Measurements from ENCODE around the gene MRPL45. TPM values are rescaled to one million over a fixed set of nuclear protein-coding genes. Genes with fewer than 3 reads are reported as not detected.

Gene MRPL45
- total and polyA plus RNA-seq, 2 of the 13 experiments (the other 11 are each of a cell fraction or from before 2014, with no cell fraction given), result 89.5 to 157 TPM

GRCh38 chr17:38351412-38352222 is 54.6 kb downstream of the MRPL45 start, which contains the start of gene SOCS7:
Gene SOCS7 (plus strand): TSS chr17:38351844. CDS start chr17:38352053, 209 bp downstream.
- Histone ChIP-seq H3K79me2 (ENCODE audit: insufficient read depth, low read length) (peaks cover 38% of the 10 kb centered on the region), H4K20me1 (ENCODE audit: insufficient read depth, low read length) (peaks cover 17% of the 10 kb centered on the region; the same call in 1 of the 2 replicates), H3K4me3 (replicated peaks in 1 of 3; ENCODE audit: insufficient read depth in 1 of 3, low read depth in 2 of 3, low read length in 3 of 3) (peak within 1 kb of the TSS; percentile 91 to 95 (median 94)), H3K27me3 (ENCODE audit: control insufficient read depth in 1 of 2, insufficient read depth in 2 of 2, low read length in 2 of 2) (no peaks in the 10 kb centered on the region; a peak in 1 of 5 replicates), H3K27ac (ENCODE audit: extremely low read length, insufficient read depth, low read length) (peak within 1 kb of the TSS; percentile 73), H3K9ac (ENCODE audit: insufficient read depth, low read depth, low read length) (peak within 1 kb of the TSS; percentile 77), H3K4me2 (ENCODE audit: low read depth, low read length) (peak within 1 kb of the TSS; percentile 94), H3K9me3 (ENCODE audit: low read length) (no peaks in the 10 kb centered on the region), H2AFZ (ENCODE audit: low read length) (peak within 1 kb of the TSS; percentile 50), H3K4me1 (ENCODE audit: insufficient read depth, low read length) (peaks cover 63% of the 10 kb centered on the region), H3K36me3 (replicated peaks in 1 of 2; ENCODE audit: control insufficient read depth in 1 of 2, insufficient read depth in 2 of 2, low read length in 2 of 2) (no peaks in the 10 kb centered on the region)
- ChIA-PET POLR2A (interaction anchor here (0.6 to 6.8 kb wide), 18 partner anchors 8 to 401 kb away, joined by 3 to 158 read pairs (median 4); partner anchors contain the start of genes MRPL45 and PSMB3), CTCF (ENCODE audit: low intra/inter-chr PET ratio, low total read pairs) (interaction anchor here (4.0 kb wide), 1 partner anchor 63 kb away, joined by 51 read pairs; no protein-coding TSS in a partner anchor)
- 2% methylated on average over 17 of the region's 84 CpGs for WGBS (ENCODE audit: low lambda C conversion rate)
- ATAC-seq (peak; percentile 89), DNase-seq (ENCODE audit: low spot score) (peak; percentile 95), FAIRE-seq (no peak)
- intact Hi-C loops (cut with micrococcal nuclease; ENCODE audit: unreplicated experiment), result no loop called here
- in situ Hi-C loops (cut with HindIII; ENCODE audit: extremely low pct_ligation_motif_present, low pct_unique_long_range_greater_than_20kb), result no loop called here
- BruUV-seq (replicated peaks), result no TSS peak
- TF ChIP-seq ATF1 (CRISPR knock-in tag; IDR thresholded peaks at IDR 0.05), result peak; percentile 87
- TF ChIP-seq ZNF784 (CRISPR knock-in tag; IDR thresholded peaks at IDR 0.05; ENCODE audit: borderline replicate concordance), result peak; percentile 58; the same call in 1 of the 2 replicates
- TF ChIP-seq TFDP2 (CRISPR knock-in tag; IDR thresholded peaks at IDR 0.05), result peak; percentile 89
- peak; percentile 77; the same call in 1 of the 2 replicates for TF ChIP-seq JUN (CRISPR knock-in tag; IDR thresholded peaks at IDR 0.05)
- no peak for TF ChIP-seq ZNF646 (CRISPR knock-in tag; IDR thresholded peaks at IDR 0.05)
- peak; percentile 81 for TF ChIP-seq U2AF1 (optimal IDR thresholded peaks at IDR 0.05; ENCODE audit: low read depth, low read length)
- no peak; the same call in 1 of the 2 replicates for TF ChIP-seq NR1H2 (CRISPR knock-in tag; IDR thresholded peaks at IDR 0.05; ENCODE audit: borderline replicate concordance, low read depth)
- TF ChIP-seq THRA (CRISPR knock-in tag; IDR thresholded peaks at IDR 0.05; ENCODE audit: borderline replicate concordance), result peak; percentile 65
- no peak for TF ChIP-seq ZNF382 (CRISPR knock-in tag; IDR thresholded peaks at IDR 0.05; ENCODE audit: borderline replicate concordance)
- TF ChIP-seq ZBTB37 (CRISPR knock-in tag; IDR thresholded peaks at IDR 0.05), result no peak
- peak; percentile 91; the same call in 1 of the 2 replicates for TF ChIP-seq RFXANK (CRISPR knock-in tag; IDR thresholded peaks at IDR 0.05)
